ENCODE results near the gene LGALS3. TPM values are rescaled to one million over a fixed set of nuclear protein-coding genes. Genes with fewer than 3 reads are reported as not detected.

LGALS3 gene
- 24.0 and 25.7 TPM in 2 replicates for polyA plus RNA-seq

DNA sequence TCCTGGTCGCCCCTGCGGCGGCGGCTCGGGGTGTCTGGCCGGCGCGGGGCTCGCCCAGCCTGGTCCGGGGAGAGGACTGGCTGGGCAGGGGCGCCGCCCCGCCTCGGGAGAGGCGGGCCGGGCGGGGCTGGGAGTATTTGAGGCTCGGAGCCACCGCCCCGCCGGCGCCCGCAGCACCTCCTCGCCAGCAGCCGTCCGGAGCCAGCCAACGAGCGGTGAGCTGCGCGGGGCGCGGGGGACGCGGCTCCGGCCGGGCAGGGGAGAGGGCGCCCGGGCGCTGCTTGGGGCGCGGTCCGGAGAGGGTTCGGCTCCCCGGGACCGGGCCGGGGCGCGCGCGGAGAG, at the start of gene LGALS3:
TSS of gene LGALS3 (plus strand) at position 167 of the 342 bp plus-strand sequence. CDS start 8,122 bp downstream, outside the sequence.

GRCh38 chr14:55191203-55192053, 62.4 kb downstream of the LGALS3 start, which contains the start of gene DLGAP5:
TSS of gene DLGAP5 (minus strand) at chr14:55191585. CDS start at chr14:55189179, 2,406 bp downstream.

Other genes starting within 250 kb of the LGALS3 start
- gene GCH1, start 226.4 kb upstream of the LGALS3 start, polyA plus RNA-seq = 1.9 TPM in 1 of 2 replicates, not detected in the other
- gene WDHD1, start 102.2 kb upstream of the LGALS3 start, polyA plus RNA-seq = 3.3 and 3.8 TPM in 2 replicates
- gene SOCS4, start 102.0 kb upstream of the LGALS3 start, polyA plus RNA-seq = 12.6 and 28.1 TPM in 2 replicates
- 36.6 and 46.5 TPM in 2 replicates for gene MAPK1IP1L, start 77.6 kb upstream of the LGALS3 start, polyA plus RNA-seq
- not detected in 2 replicates for gene DLGAP5, start 62.3 kb downstream of the LGALS3 start, polyA plus RNA-seq
- 19.2 and 27.0 TPM in 2 replicates for gene FBXO34, start 142.2 kb downstream of the LGALS3 start, polyA plus RNA-seq